WTC11 (cell line): Measurements from ENCODE around the gene TAS2R40. TPM values are rescaled to one million over a fixed set of nuclear protein-coding genes. Genes with fewer than 3 reads are reported as not detected.

Experiments
- ATAC-seq: fragments of 200-7000 bp; cut with Tn5 transposase; 2 replicates; pipeline ENCODE4 v1.10.0; 2021; ENCODE audit warnings: mild to moderate bottlenecking, moderate library complexity
- CTCF ChIA-PET: fragments of 300-600 bp; sonication (Branson Sonifier 250); formaldehyde crosslinking; loops from one replicate; lab custom pipeline; 2021; ENCODE audit warnings: antibody characterized with exemption; lab: Charles Lee
- POLR2A ChIA-PET: fragments of 350-600 bp; sonication (Branson Sonifier 250); formaldehyde crosslinking; loops from one replicate; lab custom pipeline; 2021; ENCODE audit warnings: antibody characterized with exemption; lab: Charles Lee
- DNase-seq: peaks from one replicate; pipeline ENCODE4 v3.0.0; 2021; ENCODE audit warnings: low spot score
- H3K27ac Mint-ChIP-seq: 2 replicates; pipeline ENCODE4 v1.8.0; 2021; ENCODE audit warnings: mixed read lengths
- H3K27me3 Mint-ChIP-seq: 2 replicates; pipeline ENCODE4 v1.8.0; 2021; ENCODE audit warnings: low read depth, mild to moderate bottlenecking, moderate library complexity, mixed read lengths
- H3K36me3 Mint-ChIP-seq: 2 replicates; pipeline ENCODE4 v1.8.0; 2021; ENCODE audit warnings: mixed read lengths
- H3K4me1 Mint-ChIP-seq: 2 replicates; pipeline ENCODE4 v1.8.0; 2022; ENCODE audit warnings: mixed read lengths
- H3K4me3 Mint-ChIP-seq: 2 replicates; pipeline ENCODE4 v1.8.0; 2021; ENCODE audit warnings: mild to moderate bottlenecking, moderate library complexity, mixed read lengths
- H3K9me3 Mint-ChIP-seq: 2 replicates; pipeline ENCODE4 v1.8.0; 2021; ENCODE audit warnings: mixed read lengths
- AR ChIP-seq: fragments of 250-450 bp; sonication (Bioruptor Pico); IDR thresholded peaks from 2 replicates; pipeline ENCODE4 v1.9.0; 2021; ENCODE audit warnings: mild to moderate bottlenecking
- ATF1 ChIP-seq: sonication (generic); formaldehyde crosslinking; IDR thresholded peaks from 2 replicates; pipeline ENCODE4 v1.8.1; 2023; ENCODE audit warnings: mild to moderate bottlenecking, moderate library complexity, missing genetic modification reagents
- FOXK1 ChIP-seq: sonication (generic); formaldehyde crosslinking; IDR thresholded peaks from 2 replicates; pipeline ENCODE4 v1.8.0; 2022; ENCODE audit warnings: mild to moderate bottlenecking, moderate library complexity, missing genetic modification reagents
- FOXP1 ChIP-seq: sonication (generic); formaldehyde crosslinking; IDR thresholded peaks from 2 replicates; pipeline ENCODE4 v1.8.0; 2022; ENCODE audit warnings: missing genetic modification reagents, mild to moderate bottlenecking, moderate library complexity, borderline replicate concordance
- KAT7 ChIP-seq: sonication (generic); formaldehyde crosslinking; IDR thresholded peaks from 2 replicates; pipeline ENCODE4 v1.8.1; 2023; ENCODE audit warnings: missing genetic modification reagents, mild to moderate bottlenecking, borderline replicate concordance
- NFATC4 ChIP-seq: fragments of 250-450 bp; sonication (Bioruptor Pico); IDR thresholded peaks from 2 replicates; pipeline ENCODE4 v1.9.0; 2021; ENCODE audit warnings: mild to moderate bottlenecking
- NR1H2 ChIP-seq: sonication (generic); formaldehyde crosslinking; IDR thresholded peaks from 2 replicates; pipeline ENCODE4 v1.9.0; 2021; ENCODE audit warnings: mild to moderate bottlenecking, moderate library complexity, missing genetic modification reagents
- NR3C1 ChIP-seq: sonication (generic); formaldehyde crosslinking; conservative IDR thresholded peaks from 2 replicates; pipeline ENCODE4 v1.8.1; 2023; ENCODE audit warnings: low read depth, mild to moderate bottlenecking, missing genetic modification reagents
- OVOL2 ChIP-seq: fragments of 250-450 bp; sonication (Bioruptor Pico); IDR thresholded peaks from 2 replicates; pipeline ENCODE4 v1.9.0; 2021; ENCODE audit warnings: mild to moderate bottlenecking, borderline replicate concordance
- RELA ChIP-seq: sonication (generic); formaldehyde crosslinking; IDR thresholded peaks from 2 replicates; pipeline ENCODE4 v1.8.1; 2022; ENCODE audit warnings: missing genetic modification reagents, mild to moderate bottlenecking, borderline replicate concordance
- SMAD3 ChIP-seq: sonication (generic); formaldehyde crosslinking; IDR thresholded peaks from 2 replicates; pipeline ENCODE4 v1.8.0; 2022; ENCODE audit warnings: missing genetic modification reagents, mild to moderate bottlenecking, borderline replicate concordance
- SOX15 ChIP-seq: fragments of 250-450 bp; sonication (Bioruptor Pico); IDR thresholded peaks from 2 replicates; pipeline ENCODE4 v1.9.0; 2021; ENCODE audit warnings: mild to moderate bottlenecking
- ZNF138 ChIP-seq: sonication (generic); formaldehyde crosslinking; conservative IDR thresholded peaks from 2 replicates; pipeline ENCODE4 v1.8.1; 2022; ENCODE audit warnings: mild to moderate bottlenecking, moderate library complexity, missing genetic modification reagents
- ZNF219 ChIP-seq: sonication (generic); formaldehyde crosslinking; IDR thresholded peaks from 2 replicates; pipeline ENCODE4 v1.8.0; 2023; ENCODE audit warnings: missing genetic modification reagents, mild to moderate bottlenecking, borderline replicate concordance
- ZNF232 ChIP-seq: sonication (generic); formaldehyde crosslinking; IDR thresholded peaks from 2 replicates; pipeline ENCODE4 v1.8.0; 2022; ENCODE audit warnings: mild to moderate bottlenecking, missing genetic modification reagents
- ZNF263 ChIP-seq: sonication (generic); formaldehyde crosslinking; IDR thresholded peaks from 2 replicates; pipeline ENCODE4 v1.8.1; 2022; ENCODE audit warnings: low read depth, mild to moderate bottlenecking, moderate library complexity, missing genetic modification reagents
- ZNF423 ChIP-seq: fragments of 250-450 bp; sonication (Bioruptor Pico); IDR thresholded peaks from 2 replicates; pipeline ENCODE4 v2.1.2; 2022; ENCODE audit warnings: mild to moderate bottlenecking, moderate library complexity
- ZNF512 ChIP-seq: sonication (generic); formaldehyde crosslinking; IDR thresholded peaks from 2 replicates; pipeline ENCODE4 v1.8.1; 2022; ENCODE audit warnings: missing genetic modification reagents, borderline replicate concordance
- total RNA-seq: library from RNA; stranded (reverse); gene quantifications from 3 replicates; pipeline ENCODE4 v1.2.3, GENCODE V29; 2021
- TF ChIP-seq, protein P1 (sequence below): sonication (generic); formaldehyde crosslinking; IDR thresholded peaks from 2 replicates; pipeline ENCODE4 v1.8.0; 2023; ENCODE audit warnings: missing genetic modification reagents
- TF ChIP-seq, protein P2 (sequence below): sonication (generic); formaldehyde crosslinking; IDR thresholded peaks from 2 replicates; pipeline ENCODE4 v1.8.1; 2023; ENCODE audit warnings: mild to moderate bottlenecking, missing genetic modification reagents, borderline replicate concordance
- TF ChIP-seq, protein P3 (sequence below): sonication (generic); formaldehyde crosslinking; IDR thresholded peaks from 2 replicates; pipeline ENCODE4 v1.8.0; 2022; ENCODE audit warnings: mild to moderate bottlenecking, missing genetic modification reagents

TAS2R40 gene
- total RNA-seq, 1 experiment from 2014 or later, result not detected

GRCh38 chr7:143181349-143181748 lies 40.5 kb upstream of the TAS2R40 start (continued):
- TF ChIP-seq, protein P1, sequence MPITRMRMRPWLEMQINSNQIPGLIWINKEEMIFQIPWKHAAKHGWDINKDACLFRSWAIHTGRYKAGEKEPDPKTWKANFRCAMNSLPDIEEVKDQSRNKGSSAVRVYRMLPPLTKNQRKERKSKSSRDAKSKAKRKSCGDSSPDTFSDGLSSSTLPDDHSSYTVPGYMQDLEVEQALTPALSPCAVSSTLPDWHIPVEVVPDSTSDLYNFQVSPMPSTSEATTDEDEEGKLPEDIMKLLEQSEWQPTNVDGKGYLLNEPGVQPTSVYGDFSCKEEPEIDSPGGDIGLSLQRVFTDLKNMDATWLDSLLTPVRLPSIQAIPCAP (CRISPR knock-in tag), result no peak
- TF ChIP-seq, protein P2, sequence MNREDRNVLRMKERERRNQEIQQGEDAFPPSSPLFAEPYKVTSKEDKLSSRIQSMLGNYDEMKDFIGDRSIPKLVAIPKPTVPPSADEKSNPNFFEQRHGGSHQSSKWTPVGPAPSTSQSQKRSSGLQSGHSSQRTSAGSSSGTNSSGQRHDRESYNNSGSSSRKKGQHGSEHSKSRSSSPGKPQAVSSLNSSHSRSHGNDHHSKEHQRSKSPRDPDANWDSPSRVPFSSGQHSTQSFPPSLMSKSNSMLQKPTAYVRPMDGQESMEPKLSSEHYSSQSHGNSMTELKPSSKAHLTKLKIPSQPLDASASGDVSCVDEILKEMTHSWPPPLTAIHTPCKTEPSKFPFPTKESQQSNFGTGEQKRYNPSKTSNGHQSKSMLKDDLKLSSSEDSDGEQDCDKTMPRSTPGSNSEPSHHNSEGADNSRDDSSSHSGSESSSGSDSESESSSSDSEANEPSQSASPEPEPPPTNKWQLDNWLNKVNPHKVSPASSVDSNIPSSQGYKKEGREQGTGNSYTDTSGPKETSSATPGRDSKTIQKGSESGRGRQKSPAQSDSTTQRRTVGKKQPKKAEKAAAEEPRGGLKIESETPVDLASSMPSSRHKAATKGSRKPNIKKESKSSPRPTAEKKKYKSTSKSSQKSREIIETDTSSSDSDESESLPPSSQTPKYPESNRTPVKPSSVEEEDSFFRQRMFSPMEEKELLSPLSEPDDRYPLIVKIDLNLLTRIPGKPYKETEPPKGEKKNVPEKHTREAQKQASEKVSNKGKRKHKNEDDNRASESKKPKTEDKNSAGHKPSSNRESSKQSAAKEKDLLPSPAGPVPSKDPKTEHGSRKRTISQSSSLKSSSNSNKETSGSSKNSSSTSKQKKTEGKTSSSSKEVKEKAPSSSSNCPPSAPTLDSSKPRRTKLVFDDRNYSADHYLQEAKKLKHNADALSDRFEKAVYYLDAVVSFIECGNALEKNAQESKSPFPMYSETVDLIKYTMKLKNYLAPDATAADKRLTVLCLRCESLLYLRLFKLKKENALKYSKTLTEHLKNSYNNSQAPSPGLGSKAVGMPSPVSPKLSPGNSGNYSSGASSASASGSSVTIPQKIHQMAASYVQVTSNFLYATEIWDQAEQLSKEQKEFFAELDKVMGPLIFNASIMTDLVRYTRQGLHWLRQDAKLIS (CRISPR knock-in tag), result no peak
- TF ChIP-seq SOX15 (CRISPR knock-in tag) (no peak), NR1H2 (CRISPR knock-in tag) (no peak), NFATC4 (CRISPR knock-in tag) (no peak)
- TF ChIP-seq, all 79 proteins: peak for 0

- ChIA-PET POLR2A (no interaction called here), CTCF (no interaction called here)
- H3K27me3 Mint-ChIP-seq, result no peaks in the 10 kb centered on the region; the same call in 1 of the 2 replicates
- no peak within 1 kb of the TSS for H3K4me3 Mint-ChIP-seq
- peaks cover 21% of the 10 kb centered on the region for H3K9me3 Mint-ChIP-seq
- no peak for ATAC-seq
- H3K36me3 Mint-ChIP-seq, result no peaks in the 10 kb centered on the region
- no peak for DNase-seq
- no peak within 1 kb of the TSS for H3K27ac Mint-ChIP-seq
- peaks cover 8% of the 10 kb centered on the region for H3K4me1 Mint-ChIP-seq
- TF ChIP-seq OVOL2 (CRISPR knock-in tag) (no peak), SMAD3 (CRISPR knock-in tag) (no peak), ZNF219 (CRISPR knock-in tag) (no peak), ZNF232 (CRISPR knock-in tag) (no peak), ZNF423 (CRISPR knock-in tag) (no peak), AR (no peak), NR3C1 (CRISPR knock-in tag) (no peak), ATF1 (CRISPR knock-in tag) (no peak), ZNF263 (CRISPR knock-in tag) (no peak), NR1H2 (CRISPR knock-in tag) (no peak), FOXP1 (no peak)
- TF ChIP-seq, all 79 proteins: peak for 0
These were observed 38.8 kb upstream of the TAS2R40 start, which contains the start of gene TAS2R39 for GRCh38 chr7:143183024-143183423. TSS of gene TAS2R39 (plus strand) at chr7:143183419. CDS start at chr7:143183419, 0 bp downstream.

DNA sequence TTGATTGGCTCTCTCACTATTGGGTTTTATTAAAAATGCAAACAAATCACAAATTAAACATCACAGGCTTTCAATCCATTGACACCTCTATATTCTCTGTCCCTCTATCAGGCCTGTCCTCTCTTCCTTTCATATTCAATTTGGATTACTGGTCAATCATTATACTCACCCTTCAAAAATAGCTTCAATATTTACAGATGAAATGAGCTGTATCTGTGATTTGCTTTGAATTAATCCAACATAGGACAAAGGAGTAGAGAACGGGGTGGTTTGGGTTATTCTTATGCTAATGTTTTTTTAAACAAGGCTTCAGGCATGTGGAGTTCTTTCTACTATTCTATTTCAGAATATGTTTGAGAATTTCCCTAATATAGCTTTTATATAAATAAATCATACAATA lies 36.3 kb upstream of the TAS2R40 start:
- ATAC-seq, result no peak
- Mint-ChIP-seq H3K4me1 (peaks cover 19% of the 10 kb centered on the region), H3K4me3 (no peak overlapping the region), H3K9me3 (peaks cover 4% of the 10 kb centered on the region), H3K27me3 (no peaks in the 10 kb centered on the region; the same call in 1 of the 2 replicates), H3K27ac (no peak overlapping the region), H3K36me3 (no peaks in the 10 kb centered on the region)
- ChIA-PET POLR2A (no interaction called here), CTCF (interaction anchor here (1.2 kb wide), 1 partner anchor 30 kb away, joined by 8 read pairs; no protein-coding TSS in a partner anchor)
- DNase-seq, result no peak
- TF ChIP-seq KAT7 (no peak), ZNF138 (CRISPR knock-in tag) (no peak), NFATC4 (CRISPR knock-in tag) (no peak), ZNF512 (CRISPR knock-in tag) (no peak), RELA (CRISPR knock-in tag) (no peak), FOXK1 (CRISPR knock-in tag) (no peak)
- TF ChIP-seq, protein P3, sequence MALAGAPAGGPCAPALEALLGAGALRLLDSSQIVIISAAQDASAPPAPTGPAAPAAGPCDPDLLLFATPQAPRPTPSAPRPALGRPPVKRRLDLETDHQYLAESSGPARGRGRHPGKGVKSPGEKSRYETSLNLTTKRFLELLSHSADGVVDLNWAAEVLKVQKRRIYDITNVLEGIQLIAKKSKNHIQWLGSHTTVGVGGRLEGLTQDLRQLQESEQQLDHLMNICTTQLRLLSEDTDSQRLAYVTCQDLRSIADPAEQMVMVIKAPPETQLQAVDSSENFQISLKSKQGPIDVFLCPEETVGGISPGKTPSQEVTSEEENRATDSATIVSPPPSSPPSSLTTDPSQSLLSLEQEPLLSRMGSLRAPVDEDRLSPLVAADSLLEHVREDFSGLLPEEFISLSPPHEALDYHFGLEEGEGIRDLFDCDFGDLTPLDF (CRISPR knock-in tag), result no peak
